ENCODE measurements around the gene LDLRAD1.

- TF ChIP-seq NFIC (IDR thresholded peaks at IDR 0.05): no peak
- no peak for TF ChIP-seq YY1 (IDR thresholded peaks at IDR 0.05; ENCODE audit: low read depth)
- no peak for TF ChIP-seq CREB1 (IDR thresholded peaks at IDR 0.05; ENCODE audit: low read depth)
- no peak for TF ChIP-seq RAD21 (IDR thresholded peaks at IDR 0.05; ENCODE audit: low read depth)
- TF ChIP-seq ZBTB7A (IDR thresholded peaks at IDR 0.05; ENCODE audit: low read depth): no peak
- no peak for TF ChIP-seq FOXM1 (IDR thresholded peaks at IDR 0.05; ENCODE audit: borderline replicate concordance, low read depth)
- TF ChIP-seq TEAD4 (IDR thresholded peaks at IDR 0.05): no peak
Observed at GRCh38 chr1:54024358-54024757, 6.4 kb upstream of the LDLRAD1 start.

Data from Ishikawa (cell line).